H9 (cell line): ENCODE results near the gene COMMD4. TPM values are rescaled to one million over a fixed set of nuclear protein-coding genes. Genes with fewer than 3 reads are reported as not detected.
"Not testable (repeated sequence)": the region's sequence is repeated elsewhere in the genome, so short reads cannot be mapped to it uniquely, and the experiment has no call there.

Experiments
- DNase-seq: peaks from one replicate; pipeline ENCODE4 v3.0.0-alpha.2; 2017
- H2AFZ ChIP-seq: one replicate; pipeline ENCODE4 v1.6.1; 2013; ENCODE audit warnings: mild to moderate bottlenecking, low read length, control low read depth, moderate library complexity
- H2AK5ac ChIP-seq: 2 replicates; pipeline ENCODE4 v1.6.1; 2013; ENCODE audit warnings: low read length, control low read depth, mixed read lengths; ENCODE audit not compliant: insufficient read length
- H2BK120ac ChIP-seq: one replicate; pipeline ENCODE4 v1.6.1; 2013; ENCODE audit warnings: low read depth, mild to moderate bottlenecking, low read length, control low read depth, inconsistent platforms; ENCODE audit not compliant: poor library complexity, severe bottlenecking
- H2BK12ac ChIP-seq: 2 replicates; pipeline ENCODE4 v1.6.1; 2013; ENCODE audit warnings: low read length, control low read depth, mixed read lengths, low read depth; ENCODE audit not compliant: insufficient read length
- H2BK15ac ChIP-seq: 2 replicates; pipeline ENCODE4 v1.6.1; 2013; ENCODE audit warnings: low read depth, low read length, control low read depth
- H2BK20ac ChIP-seq: one replicate; pipeline ENCODE4 v1.6.1; 2013; ENCODE audit warnings: low read depth, mild to moderate bottlenecking, low read length, control low read depth, inconsistent platforms; ENCODE audit not compliant: poor library complexity, severe bottlenecking
- H2BK5ac ChIP-seq: 2 replicates; pipeline ENCODE4 v1.6.1; 2013; ENCODE audit warnings: low read length, control low read depth, mixed read lengths; ENCODE audit not compliant: insufficient read length
- H3K14ac ChIP-seq: 2 replicates; pipeline ENCODE4 v1.6.1; 2013; ENCODE audit warnings: low read length, control low read depth; ENCODE audit not compliant: insufficient read depth
- H3K18ac ChIP-seq: 2 replicates; pipeline ENCODE4 v1.6.1; 2013; ENCODE audit warnings: low read depth, mild to moderate bottlenecking, mixed read lengths, low read length, control low read depth; ENCODE audit not compliant: insufficient read length
- H3K23ac ChIP-seq: 2 replicates; pipeline ENCODE4 v1.6.1; 2013; ENCODE audit warnings: low read length, control low read depth, mixed read lengths, low read depth; ENCODE audit not compliant: insufficient read length
- H3K23me2 ChIP-seq: 2 replicates; pipeline ENCODE4 v1.6.1; 2013; ENCODE audit warnings: low read depth, mild to moderate bottlenecking, mixed read lengths, low read length, control low read depth; ENCODE audit not compliant: insufficient read length, poor library complexity, severe bottlenecking
- H3K27ac ChIP-seq: 2 replicates; pipeline ENCODE4 v1.5.1; 2013; ENCODE audit warnings: low read length, control low read depth, mixed read lengths, low read depth; ENCODE audit not compliant: insufficient read length
- H3K27me3 ChIP-seq: 2 replicates; pipeline ENCODE4 v1.6.1; 2013; ENCODE audit warnings: low read length, control low read depth, inconsistent platforms; ENCODE audit not compliant: insufficient read depth
- H3K4ac ChIP-seq: 2 replicates; pipeline ENCODE4 v1.6.1; 2013; ENCODE audit warnings: low read depth, mild to moderate bottlenecking, control low read depth, inconsistent platforms, low read length, moderate library complexity
- H3K4me1 ChIP-seq: 2 replicates; pipeline ENCODE4 v1.6.1; 2013; ENCODE audit warnings: low read length, control low read depth, inconsistent platforms; ENCODE audit not compliant: insufficient read depth
- H3K4me2 ChIP-seq: 2 replicates; pipeline ENCODE4 v1.6.1; 2013; ENCODE audit warnings: low read length, control low read depth, mixed read lengths; ENCODE audit not compliant: insufficient read length, insufficient read depth
- H3K56ac ChIP-seq: 2 replicates; pipeline ENCODE4 v1.6.1; 2013; ENCODE audit warnings: low read depth, mild to moderate bottlenecking, mixed read lengths, low read length, control low read depth; ENCODE audit not compliant: insufficient read length
- H3K79me1 ChIP-seq: 2 replicates; pipeline ENCODE4 v1.6.1; 2013; ENCODE audit warnings: low read depth, mild to moderate bottlenecking, moderate library complexity, low read length, control low read depth, inconsistent platforms; ENCODE audit not compliant: insufficient read depth, poor library complexity, severe bottlenecking
- H3K79me2 ChIP-seq: 2 replicates; pipeline ENCODE4 v1.6.1; 2013; ENCODE audit warnings: low read length, control low read depth, inconsistent platforms; ENCODE audit not compliant: insufficient read depth
- H3K9ac ChIP-seq: 2 replicates; pipeline ENCODE4 v1.6.1; 2013; ENCODE audit warnings: low read length, control low read depth, mixed read lengths; ENCODE audit not compliant: insufficient read length; ENCODE audit errors: extremely low read depth
- H3K9me3 ChIP-seq: one replicate; pipeline ENCODE4 v1.6.1; 2013; ENCODE audit warnings: low read depth, low read length, inconsistent platforms; ENCODE audit not compliant: control insufficient read depth
- H3T11ph ChIP-seq: one replicate; pipeline ENCODE4 v1.6.1; 2013; ENCODE audit warnings: mild to moderate bottlenecking, low read length, control low read depth, inconsistent platforms
- H4K20me1 ChIP-seq: one replicate; pipeline ENCODE4 v1.6.1; 2013; ENCODE audit not compliant: control insufficient read depth, insufficient read length, insufficient read depth
- H4K5ac ChIP-seq: 2 replicates; pipeline ENCODE4 v1.6.1; 2013; ENCODE audit warnings: low read depth, mild to moderate bottlenecking, mixed read lengths, low read length, control low read depth; ENCODE audit not compliant: insufficient read length
- H4K8ac ChIP-seq: replicated peaks from 2 replicates; pipeline ENCODE4 v1.6.1; 2013; ENCODE audit warnings: low read length, control low read depth, mixed read lengths, low read depth; ENCODE audit not compliant: insufficient read length
- H4K91ac ChIP-seq: 2 replicates; pipeline ENCODE4 v1.6.1; 2013; ENCODE audit warnings: low read depth, mild to moderate bottlenecking, moderate library complexity, mixed read lengths, low read length, control low read depth; ENCODE audit not compliant: insufficient read length
- H3K27ac Mint-ChIP-seq, 3 experiments: 2 replicates in 2 of 3; 3 replicates in 1 of 3; pipeline ENCODE4 v1.8.0; 2020 to 2021; ENCODE audit warnings: mixed read lengths in 3 of 3, mild to moderate bottlenecking in 1 of 3, moderate library complexity in 1 of 3
- H3K27me3 Mint-ChIP-seq: 2 replicates; pipeline ENCODE4 v1.8.0; 2021; ENCODE audit warnings: low read depth, mild to moderate bottlenecking, moderate library complexity, mixed read lengths
- H3K36me3 Mint-ChIP-seq, 3 experiments: 2 replicates in 2 of 3; 3 replicates in 1 of 3; pipeline ENCODE4 v1.8.0; 2020 to 2021; ENCODE audit warnings: low read depth in 3 of 3, mixed read lengths in 3 of 3; ENCODE audit not compliant: insufficient read depth in 1 of 3
- H3K4me1 Mint-ChIP-seq, 2 experiments: 2 replicates each; pipeline ENCODE4 v1.8.0; 2020; ENCODE audit warnings: mixed read lengths in 2 of 2
- H3K4me3 Mint-ChIP-seq, 2 experiments: 2 replicates in 1 of 2; 3 replicates in 1 of 2; pipeline ENCODE4 v1.8.0; 2020 to 2021; ENCODE audit warnings: mild to moderate bottlenecking in 2 of 2, mixed read lengths in 2 of 2, moderate library complexity in 1 of 2
- H3K9me3 Mint-ChIP-seq, 2 experiments: 2 replicates in 1 of 2; 3 replicates in 1 of 2; pipeline ENCODE4 v1.8.0; 2020; ENCODE audit warnings: mild to moderate bottlenecking in 2 of 2, mixed read lengths in 2 of 2, moderate library complexity in 1 of 2
- WGBS: extraction: QIAGEN DNeasy Blood & Tissue Kit; methylation state at CpG from one replicate; pipeline ENCODE4 v1.1.7; 2013; ENCODE audit warnings: missing lambda C conversion rate, low lambda C conversion rate, mixed read lengths; ENCODE audit not compliant: insufficient read length; ENCODE audit errors: extremely low coverage; 5-methylcytosine and 5-hydroxymethylcytosine counted together
- total RNA-seq: library from RNA; stranded (reverse); gene quantifications from 2 replicates; pipeline ENCODE4 v1.2.1, GENCODE V29; 2021
- TF ChIP-seq, protein P1 (sequence below): fragments of 200-600 bp; sonication (generic); conservative IDR thresholded peaks from 3 replicates; pipeline ENCODE4 v1.8.0; 2021; ENCODE audit warnings: antibody characterized with exemption, mild to moderate bottlenecking

Gene COMMD4
- total RNA-seq, 1 experiment from 2014 or later, result 146 TPM

GRCh38 chr15:75302318-75302717 lies 33.5 kb upstream of the COMMD4 start:
- H3K27me3 Mint-ChIP-seq, result peaks cover 8% of the 10 kb centered on the region
- H3T11ph ChIP-seq, result no peak overlapping the region
- H2AFZ ChIP-seq, result no peak overlapping the region
- TF ChIP-seq, protein P1, sequence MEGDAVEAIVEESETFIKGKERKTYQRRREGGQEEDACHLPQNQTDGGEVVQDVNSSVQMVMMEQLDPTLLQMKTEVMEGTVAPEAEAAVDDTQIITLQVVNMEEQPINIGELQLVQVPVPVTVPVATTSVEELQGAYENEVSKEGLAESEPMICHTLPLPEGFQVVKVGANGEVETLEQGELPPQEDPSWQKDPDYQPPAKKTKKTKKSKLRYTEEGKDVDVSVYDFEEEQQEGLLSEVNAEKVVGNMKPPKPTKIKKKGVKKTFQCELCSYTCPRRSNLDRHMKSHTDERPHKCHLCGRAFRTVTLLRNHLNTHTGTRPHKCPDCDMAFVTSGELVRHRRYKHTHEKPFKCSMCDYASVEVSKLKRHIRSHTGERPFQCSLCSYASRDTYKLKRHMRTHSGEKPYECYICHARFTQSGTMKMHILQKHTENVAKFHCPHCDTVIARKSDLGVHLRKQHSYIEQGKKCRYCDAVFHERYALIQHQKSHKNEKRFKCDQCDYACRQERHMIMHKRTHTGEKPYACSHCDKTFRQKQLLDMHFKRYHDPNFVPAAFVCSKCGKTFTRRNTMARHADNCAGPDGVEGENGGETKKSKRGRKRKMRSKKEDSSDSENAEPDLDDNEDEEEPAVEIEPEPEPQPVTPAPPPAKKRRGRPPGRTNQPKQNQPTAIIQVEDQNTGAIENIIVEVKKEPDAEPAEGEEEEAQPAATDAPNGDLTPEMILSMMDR, result no peak
- no peak overlapping the region for H2BK12ac ChIP-seq
- H4K8ac ChIP-seq, result no peak overlapping the region
- no peak overlapping the region for H3K27ac Mint-ChIP-seq
- no peak overlapping the region for H3K14ac ChIP-seq
- H3K9me3 ChIP-seq, result no peaks in the 10 kb centered on the region
- H2BK20ac ChIP-seq, result no peak overlapping the region
- H3K23ac ChIP-seq, result no peak overlapping the region
- H2BK15ac ChIP-seq, result no peak overlapping the region
- H2BK5ac ChIP-seq, result no peak overlapping the region
- no peak overlapping the region for H3K4ac ChIP-seq
- H3K56ac ChIP-seq, result no peak overlapping the region
- no peak for DNase-seq
- H3K36me3 Mint-ChIP-seq, result no peaks in the 10 kb centered on the region
- no peaks in the 10 kb centered on the region for H3K27me3 ChIP-seq
- no peak overlapping the region for H3K4me2 ChIP-seq
- H3K9me3 Mint-ChIP-seq, result no peaks in the 10 kb centered on the region
- H3K4me3 Mint-ChIP-seq, result no peak overlapping the region
- H3K23me2 ChIP-seq, result no peaks in the 10 kb centered on the region
- H3K79me2 ChIP-seq, result no peaks in the 10 kb centered on the region
- no peak overlapping the region for H4K5ac ChIP-seq
- WGBS, result no CpG with 5 or more reads among the region's 9 CpGs
- H2AK5ac ChIP-seq, result no peak overlapping the region
- H4K20me1 ChIP-seq, result no peaks in the 10 kb centered on the region
- no peaks in the 10 kb centered on the region for H3K79me1 ChIP-seq
- H3K9ac ChIP-seq, result no peak overlapping the region
- H3K18ac ChIP-seq, result no peak overlapping the region
- no peaks in the 10 kb centered on the region for H3K4me1 ChIP-seq
- no peak overlapping the region for H2BK120ac ChIP-seq
- H4K91ac ChIP-seq, result no peak overlapping the region
- H3K27ac ChIP-seq, result no peak overlapping the region
- peaks cover 4% of the 10 kb centered on the region in 2 experiments; a peak in 2 of 4 replicates for H3K4me1 Mint-ChIP-seq

- not testable (repeated sequence) for H3K18ac ChIP-seq, H3K4me1 Mint-ChIP-seq, H4K91ac ChIP-seq, H3K4ac ChIP-seq, H3K4me3 Mint-ChIP-seq, H4K8ac ChIP-seq, H3K4me2 ChIP-seq, H4K5ac ChIP-seq, H2BK12ac ChIP-seq, H3K79me1 ChIP-seq, H3K4me1 ChIP-seq, H3K56ac ChIP-seq, H3K9me3 ChIP-seq, H3K27me3 Mint-ChIP-seq, H3K36me3 Mint-ChIP-seq, H2BK15ac ChIP-seq, H3T11ph ChIP-seq, H2BK20ac ChIP-seq, H2BK5ac ChIP-seq, H3K23ac ChIP-seq, H2BK120ac ChIP-seq, H4K20me1 ChIP-seq, H3K27me3 ChIP-seq, H3K14ac ChIP-seq, H2AK5ac ChIP-seq, DNase-seq, H3K23me2 ChIP-seq, H3K9ac ChIP-seq, H3K79me2 ChIP-seq, H3K9me3 Mint-ChIP-seq, H2AFZ ChIP-seq, H3K27ac ChIP-seq
- H3K27ac Mint-ChIP-seq, result peak overlapping the region in 1 of 3 experiments; percentile 44; a peak in 1 of 7 replicates
- no CpG with 5 or more reads among the region's 4 CpGs for WGBS
These were observed 33.1 kb upstream of the COMMD4 start for GRCh38 chr15:75302753-75303152.
